A549 (cell line): ENCODE measurements around the gene LRSAM1. TPM values are rescaled to one million over a fixed set of nuclear protein-coding genes. Genes with fewer than 3 reads are reported as not detected.

Experiments used
- ATAC-seq, 2 experiments: fragments of 200-7000 bp in 1 of 2; fragments of >200 bp in 1 of 2; cut with Nextera tagmentation in 1 of 2; cut with Tn5 transposase in 1 of 2; 3 replicates each; pipeline versions ENCODE4 v1.8.0 to v1.9.1; 2018 to 2020; ENCODE audit warnings: mild to moderate bottlenecking in 1 of 2, moderate library complexity in 1 of 2
- CTCF ChIA-PET: fragments of 300-600 bp; sonication (Branson Sonifier 250); formaldehyde crosslinking; extraction: SDS; loops from one replicate; lab custom pipeline; 2021; ENCODE audit warnings: antibody characterized with exemption, inconsistent platforms; lab: Yijun Ruan, JAX
- POLR2A ChIA-PET: fragments of 350-600 bp; formaldehyde crosslinking; extraction: SDS; loops from one replicate; lab custom pipeline; 2021; ENCODE audit warnings: antibody characterized with exemption, inconsistent platforms; lab: Yijun Ruan, JAX
- DNase-seq, 2 experiments: peaks; one replicate each; pipeline versions ENCODE4 v3.0.0 to v3.0.0-alpha.2; 2011 to 2016; ENCODE audit warnings: low read depth in 1 of 2, low spot score in 1 of 2
- FAIRE-seq: peaks from 2 replicates; lab custom pipeline; 2011; peaks lifted over from hg19 to GRCh38; lab: Jason Lieb, UNC
- H3K27ac ChIP-seq, 2 experiments: fragments of >200 bp; sonication (Bioruptor Twin); formaldehyde crosslinking; 3 replicates each; pipeline ENCODE4 v1.5.1; 2016 to 2017
- H3K4me1 ChIP-seq: fragments of >200 bp; sonication (Bioruptor Twin); formaldehyde crosslinking; 3 replicates; pipeline ENCODE4 v1.6.1; 2016
- H3K4me2 ChIP-seq: fragments of >200 bp; sonication (Bioruptor Twin); formaldehyde crosslinking; 3 replicates; pipeline ENCODE4 v1.6.1; 2016
- H3K4me3 ChIP-seq: fragments of >200 bp; sonication (Bioruptor Twin); formaldehyde crosslinking; 3 replicates; pipeline ENCODE4 v1.5.1; 2016
- H3K9me3 ChIP-seq: fragments of >200 bp; sonication (Bioruptor Twin); formaldehyde crosslinking; 3 replicates; pipeline ENCODE4 v1.6.1; 2016
- CEBPB ChIP-seq, 2 experiments: fragments of >200 bp in 1 of 2; sonication (Bioruptor Twin) in 1 of 2; formaldehyde crosslinking in 1 of 2; IDR thresholded peaks; 2 replicates each; pipeline ENCODE4 v1.6.1; 2012 to 2016
- EP300 ChIP-seq, 2 experiments: fragments of >200 bp; sonication (Bioruptor Twin); formaldehyde crosslinking; IDR thresholded peaks; 2 replicates in 1 of 2; 3 replicates in 1 of 2; pipeline ENCODE4 v1.6.1; 2016 to 2017
- ESRRA ChIP-seq: fragments of 150-350 bp; IDR thresholded peaks from 2 replicates; pipeline ENCODE4 v1.6.1; 2014; ENCODE audit warnings: mild to moderate bottlenecking, low read length, borderline replicate concordance
- FOSL2 ChIP-seq, 2 experiments: fragments of 450-650 bp in 1 of 2; fragments of >200 bp in 1 of 2; sonication (Bioruptor Twin) in 1 of 2; formaldehyde crosslinking; IDR thresholded peaks; 2 replicates each; pipeline versions ENCODE4 v1.5.0 to v1.6.1; 2016 to 2020; ENCODE audit warnings: mild to moderate bottlenecking in 1 of 2, moderate library complexity in 1 of 2
- GATA3 ChIP-seq: IDR thresholded peaks from 2 replicates; pipeline ENCODE4 v1.6.1; 2012; ENCODE audit warnings: borderline replicate concordance
- HEYL ChIP-seq: fragments of 250-450 bp; sonication (Bioruptor Pico); IDR thresholded peaks from 2 replicates; pipeline ENCODE4 v1.8.0; 2021; ENCODE audit warnings: mild to moderate bottlenecking, moderate library complexity
- HOXB13 ChIP-seq: fragments of 250-450 bp; sonication (Bioruptor Pico); IDR thresholded peaks from 2 replicates; pipeline ENCODE4 v1.5.0; 2020; ENCODE audit warnings: low read depth, mild to moderate bottlenecking, moderate library complexity
- JUN ChIP-seq, 2 experiments: fragments of >200 bp; sonication (Bioruptor Twin); formaldehyde crosslinking; IDR thresholded peaks; 2 replicates in 1 of 2; 3 replicates in 1 of 2; pipeline ENCODE4 v1.6.1; 2016 to 2017
- KDM1A ChIP-seq: fragments of 200-600 bp; sonication (generic); IDR thresholded peaks from 2 replicates; pipeline ENCODE4 v1.6.1; 2016; ENCODE audit warnings: low read depth, mild to moderate bottlenecking
- MYC ChIP-seq: IDR thresholded peaks from 2 replicates; pipeline ENCODE4 v1.6.1; 2012; ENCODE audit warnings: mild to moderate bottlenecking, inconsistent platforms, low read length, improper control_type of control experiment, borderline replicate concordance
- NFE2L2 ChIP-seq: fragments of 150-350 bp; conservative IDR thresholded peaks from 2 replicates; pipeline ENCODE4 v1.6.1; 2014; ENCODE audit warnings: low read length
- PHF8 ChIP-seq: fragments of 200-600 bp; sonication (generic); IDR thresholded peaks from 2 replicates; pipeline ENCODE4 v1.6.1; 2016; ENCODE audit warnings: low read depth, mild to moderate bottlenecking, antibody characterized with exemption, moderate library complexity, borderline replicate concordance
- RCOR1 ChIP-seq: fragments of 150-350 bp; IDR thresholded peaks from 2 replicates; pipeline ENCODE4 v1.6.1; 2014; ENCODE audit warnings: antibody characterized with exemption, low read length, low read depth
- SMC3 ChIP-seq: fragments of >200 bp; sonication (Bioruptor Twin); formaldehyde crosslinking; IDR thresholded peaks from 3 replicates; pipeline ENCODE4 v1.6.1; 2018; ENCODE audit warnings: inconsistent platforms
- TFCP2L1 ChIP-seq: fragments of 250-450 bp; sonication (Bioruptor Pico); IDR thresholded peaks from 2 replicates; pipeline ENCODE4 v1.5.0; 2021; ENCODE audit warnings: mild to moderate bottlenecking
- ZFP36 ChIP-seq: fragments of 450-650 bp; IDR thresholded peaks from 2 replicates; pipeline ENCODE4 v1.6.1; 2014; ENCODE audit warnings: borderline replicate concordance; ENCODE audit not compliant: partially characterized antibody
- WGBS: methylation state at CpG from one replicate; pipeline ENCODE4 v1.1.6; 2017; ENCODE audit errors: missing lambda C conversion rate; 5-methylcytosine and 5-hydroxymethylcytosine counted together
- polyA plus RNA-seq, 4 experiments: library from polyadenylated mRNA; depleted of rRNA in 3 of 4; stranded (reverse); fragments of >200 nt; fragmentation: RNase III in 1 of 4; extraction: RNeasy Plus Mini Kit Qiagen cat#74134 plus additional on column Dnase treatment in 1 of 4; gene quantifications; 2 replicates in 3 of 4; 3 replicates in 1 of 4; pipeline ENCODE4 v1.2.3, GENCODE V29; 2011 to 2017
- TF ChIP-seq, protein P1 (sequence below): fragments of >200 bp; sonication (Bioruptor Twin); formaldehyde crosslinking; IDR thresholded peaks from 2 replicates; pipeline ENCODE4 v1.6.1; 2016
- TF ChIP-seq, protein P2 (sequence below): fragments of >200 bp; sonication (Bioruptor Twin); formaldehyde crosslinking; IDR thresholded peaks from 3 replicates; pipeline ENCODE4 v1.5.1; 2016
- TF ChIP-seq, protein P3 (sequence below): fragments of 250-450 bp; sonication (Bioruptor Pico); IDR thresholded peaks from 2 replicates; pipeline ENCODE4 v1.5.0; 2021; ENCODE audit warnings: mild to moderate bottlenecking, moderate library complexity, borderline replicate concordance
- TF ChIP-seq, protein P4 (sequence below): fragments of 450-650 bp; IDR thresholded peaks from 2 replicates; pipeline ENCODE4 v1.6.1; 2014; ENCODE audit warnings: antibody characterized with exemption

Gene LRSAM1
- polyA plus RNA-seq, 2 of the 4 experiments (the other 2 are of a cell fraction): 5.1 to 10.0 TPM

DNA sequence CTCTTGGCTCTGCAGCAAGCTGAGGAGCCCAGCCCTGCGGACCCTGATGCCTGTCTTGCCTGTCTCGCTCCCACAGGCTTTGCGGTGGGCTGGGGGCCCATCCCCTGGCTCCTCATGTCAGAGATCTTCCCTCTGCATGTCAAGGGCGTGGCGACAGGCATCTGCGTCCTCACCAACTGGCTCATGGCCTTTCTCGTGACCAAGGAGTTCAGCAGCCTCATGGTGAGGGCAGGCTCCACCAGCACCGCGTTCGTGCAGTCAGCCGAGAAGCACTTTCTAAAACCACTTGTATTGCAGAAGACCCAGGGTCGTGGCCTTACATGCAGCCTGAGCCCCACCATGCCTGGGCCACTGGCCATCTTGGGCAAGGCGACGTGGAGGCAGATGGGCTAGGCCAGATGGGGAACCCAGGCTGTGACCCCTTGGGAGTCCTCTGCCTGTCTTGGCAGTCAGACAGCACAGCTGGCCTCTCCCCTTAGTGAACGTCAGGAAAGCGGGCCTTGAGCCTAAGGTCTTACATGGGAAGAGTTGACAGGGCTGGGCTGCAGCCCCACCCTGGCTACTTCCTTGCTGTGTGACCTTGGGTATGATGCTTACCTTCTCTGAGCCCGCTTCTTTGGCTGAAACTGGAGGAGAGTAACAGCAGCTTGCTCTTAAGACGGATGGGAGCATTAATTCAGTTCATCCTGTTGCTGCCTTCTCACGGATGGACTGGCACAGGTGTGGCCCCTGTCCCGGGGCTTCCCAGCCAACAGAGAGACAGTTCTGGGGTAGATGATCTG is 45.8 kb upstream of the LRSAM1 start:
- H3K4me1 ChIP-seq: no peaks in the 10 kb centered on the region
- POLR2A ChIA-PET: no interaction called here
- WGBS: 92% methylated on average over 20 of the region's 20 CpGs
- TF ChIP-seq KDM1A (no peak), ZFP36 (peak; percentile 3)
- TF ChIP-seq, all 56 proteins: peak for 1
- no peak overlapping the region for H3K4me2 ChIP-seq
- no peak overlapping the region for H3K4me3 ChIP-seq
- CTCF ChIA-PET: interaction anchor here (1.0 to 2.6 kb wide), 3 partner anchors 8 to 440 kb away, joined by 3 to 18 read pairs (median 3); partner anchors contain the start of gene SLC2A8
- FAIRE-seq: no peak
- ATAC-seq: no peak
- no peak for DNase-seq
- no peaks in the 10 kb centered on the region for H3K9me3 ChIP-seq
- H3K27ac ChIP-seq: no peak overlapping the region

DNA sequence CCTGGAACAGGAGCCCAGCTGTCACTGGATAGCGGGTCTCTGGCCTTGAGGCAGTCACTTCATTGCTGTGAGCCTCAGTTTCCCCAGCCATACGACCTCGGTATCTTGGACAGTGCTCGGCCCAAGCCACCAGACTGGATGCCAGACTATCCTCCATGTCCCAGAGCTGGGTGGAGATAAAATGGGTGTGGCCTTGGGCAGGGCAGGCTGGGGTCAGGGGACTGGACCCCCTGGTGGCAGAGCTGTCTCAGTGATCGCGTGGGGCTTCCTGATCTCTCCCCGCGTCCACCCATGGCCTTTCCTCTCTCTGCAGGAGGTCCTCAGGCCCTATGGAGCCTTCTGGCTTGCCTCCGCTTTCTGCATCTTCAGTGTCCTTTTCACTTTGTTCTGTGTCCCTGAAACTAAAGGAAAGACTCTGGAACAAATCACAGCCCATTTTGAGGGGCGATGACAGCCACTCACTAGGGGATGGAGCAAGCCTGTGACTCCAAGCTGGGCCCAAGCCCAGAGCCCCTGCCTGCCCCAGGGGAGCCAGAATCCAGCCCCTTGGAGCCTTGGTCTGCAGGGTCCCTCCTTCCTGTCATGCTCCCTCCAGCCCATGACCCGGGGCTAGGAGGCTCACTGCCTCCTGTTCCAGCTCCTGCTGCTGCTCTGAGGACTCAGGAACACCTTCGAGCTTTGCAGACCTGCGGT is 44.4 kb upstream of the LRSAM1 start:
- no peak for FAIRE-seq
- no peaks in the 10 kb centered on the region for H3K4me1 ChIP-seq
- ChIA-PET CTCF (interaction anchor here (1.0 to 2.6 kb wide), 3 partner anchors 9 to 192 kb away, joined by 4 to 18 read pairs (median 9); partner anchors contain the start of gene SLC2A8), POLR2A (interaction anchor here (1.5 kb wide), 1 partner anchor 17 kb away, joined by 6 read pairs; the partner anchor contains the start of gene ZNF79)
- no peak for DNase-seq
- TF ChIP-seq CEBPB (IDR thresholded peaks at IDR 0.05) (no peak), ESRRA (no peak), KDM1A (no peak), NFE2L2 (no peak), RCOR1 (no peak), PHF8 (no peak), HEYL (CRISPR knock-in tag) (no peak), JUN (IDR thresholded peaks at IDR 0.05) (no peak), HOXB13 (CRISPR knock-in tag) (no peak), SMC3 (no peak), FOSL2 (IDR thresholded peaks at IDR 0.05) (no peak), FOSL2 (CRISPR knock-in tag; IDR thresholded peaks at IDR 0.05) (no peak), EP300 (IDR thresholded peaks at IDR 0.05) (no peak), GATA3 (no peak), MYC (no peak), TFCP2L1 (CRISPR knock-in tag) (no peak)
- TF ChIP-seq, protein P1, sequence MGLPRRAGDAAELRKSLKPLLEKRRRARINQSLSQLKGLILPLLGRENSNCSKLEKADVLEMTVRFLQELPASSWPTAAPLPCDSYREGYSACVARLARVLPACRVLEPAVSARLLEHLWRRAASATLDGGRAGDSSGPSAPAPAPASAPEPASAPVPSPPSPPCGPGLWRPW: no peak
- TF ChIP-seq, protein P2, sequence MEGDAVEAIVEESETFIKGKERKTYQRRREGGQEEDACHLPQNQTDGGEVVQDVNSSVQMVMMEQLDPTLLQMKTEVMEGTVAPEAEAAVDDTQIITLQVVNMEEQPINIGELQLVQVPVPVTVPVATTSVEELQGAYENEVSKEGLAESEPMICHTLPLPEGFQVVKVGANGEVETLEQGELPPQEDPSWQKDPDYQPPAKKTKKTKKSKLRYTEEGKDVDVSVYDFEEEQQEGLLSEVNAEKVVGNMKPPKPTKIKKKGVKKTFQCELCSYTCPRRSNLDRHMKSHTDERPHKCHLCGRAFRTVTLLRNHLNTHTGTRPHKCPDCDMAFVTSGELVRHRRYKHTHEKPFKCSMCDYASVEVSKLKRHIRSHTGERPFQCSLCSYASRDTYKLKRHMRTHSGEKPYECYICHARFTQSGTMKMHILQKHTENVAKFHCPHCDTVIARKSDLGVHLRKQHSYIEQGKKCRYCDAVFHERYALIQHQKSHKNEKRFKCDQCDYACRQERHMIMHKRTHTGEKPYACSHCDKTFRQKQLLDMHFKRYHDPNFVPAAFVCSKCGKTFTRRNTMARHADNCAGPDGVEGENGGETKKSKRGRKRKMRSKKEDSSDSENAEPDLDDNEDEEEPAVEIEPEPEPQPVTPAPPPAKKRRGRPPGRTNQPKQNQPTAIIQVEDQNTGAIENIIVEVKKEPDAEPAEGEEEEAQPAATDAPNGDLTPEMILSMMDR: no peak
- TF ChIP-seq, protein P3, sequence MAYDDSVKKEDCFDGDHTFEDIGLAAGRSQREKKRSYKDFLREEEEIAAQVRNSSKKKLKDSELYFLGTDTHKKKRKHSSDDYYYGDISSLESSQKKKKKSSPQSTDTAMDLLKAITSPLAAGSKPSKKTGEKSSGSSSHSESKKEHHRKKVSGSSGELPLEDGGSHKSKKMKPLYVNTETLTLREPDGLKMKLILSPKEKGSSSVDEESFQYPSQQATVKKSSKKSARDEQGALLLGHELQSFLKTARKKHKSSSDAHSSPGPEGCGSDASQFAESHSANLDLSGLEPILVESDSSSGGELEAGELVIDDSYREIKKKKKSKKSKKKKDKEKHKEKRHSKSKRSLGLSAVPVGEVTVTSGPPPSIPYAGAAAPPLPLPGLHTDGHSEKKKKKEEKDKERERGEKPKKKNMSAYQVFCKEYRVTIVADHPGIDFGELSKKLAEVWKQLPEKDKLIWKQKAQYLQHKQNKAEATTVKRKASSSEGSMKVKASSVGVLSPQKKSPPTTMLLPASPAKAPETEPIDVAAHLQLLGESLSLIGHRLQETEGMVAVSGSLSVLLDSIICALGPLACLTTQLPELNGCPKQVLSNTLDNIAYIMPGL: no peak
- TF ChIP-seq, protein P4, sequence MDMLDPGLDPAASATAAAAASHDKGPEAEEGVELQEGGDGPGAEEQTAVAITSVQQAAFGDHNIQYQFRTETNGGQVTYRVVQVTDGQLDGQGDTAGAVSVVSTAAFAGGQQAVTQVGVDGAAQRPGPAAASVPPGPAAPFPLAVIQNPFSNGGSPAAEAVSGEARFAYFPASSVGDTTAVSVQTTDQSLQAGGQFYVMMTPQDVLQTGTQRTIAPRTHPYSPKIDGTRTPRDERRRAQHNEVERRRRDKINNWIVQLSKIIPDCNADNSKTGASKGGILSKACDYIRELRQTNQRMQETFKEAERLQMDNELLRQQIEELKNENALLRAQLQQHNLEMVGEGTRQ: no peak
- H3K27ac ChIP-seq: no peak overlapping the region
- no peak overlapping the region for H3K4me2 ChIP-seq
- 88% methylated on average over 12 of the region's 13 CpGs for WGBS
- H3K4me3 ChIP-seq: no peak overlapping the region
- peak in 1 of 2 experiments; percentile 32; a peak in 4 of 6 replicates for ATAC-seq
- H3K9me3 ChIP-seq: no peaks in the 10 kb centered on the region
